Measurements from ENCODE around the gene DPYD. TPM values are rescaled to one million over a fixed set of nuclear protein-coding genes. Genes with fewer than 3 reads are reported as not detected.

Gene DPYD
- total and polyA plus RNA-seq, 9 of the 15 experiments (the other 6 are each of a cell fraction or from before 2014, with no cell fraction given), result 0.03 to 0.25 (median 0.08) TPM; not detected in 2

- ATAC-seq (no peak), DNase-seq (ENCODE audit: extremely low read depth in 1 of 4, low spot score in 3 of 4) (no peak), FAIRE-seq (no peak)
- Histone ChIP-seq H3K4me2 (ENCODE audit: insufficient read depth, low read length) (no peak overlapping the region), H3K4me3 (no peak overlapping the region), H3K9me1 (ENCODE audit: control insufficient read depth, insufficient read depth, low read length) (no peaks in the 10 kb centered on the region), H3K9ac (ENCODE audit: insufficient read depth in 1 of 2, low read depth in 2 of 2, low read length in 2 of 2) (no peak overlapping the region), H3K36me3 (ENCODE audit: control insufficient read depth, insufficient read depth, low read length) (no peaks in the 10 kb centered on the region), H3K27me3 (ENCODE audit: control insufficient read depth in 2 of 2, insufficient read depth in 2 of 2, low read length in 2 of 2) (no peaks in the 10 kb centered on the region), H3K27ac (ENCODE audit: extremely low read depth, low read depth, low read length) (no peak overlapping the region), H3K4me1 (replicated peaks in 1 of 2; ENCODE audit: control insufficient read depth in 2 of 2, insufficient read depth in 2 of 2, low read length in 2 of 2) (no peaks in the 10 kb centered on the region), H2AFZ (ENCODE audit: low read depth, low read length) (no peak overlapping the region), H3K9me3 (replicated peaks; ENCODE audit: control insufficient read depth, insufficient read depth, low read depth, low read length) (no peaks in the 10 kb centered on the region), H4K20me1 (replicated peaks; ENCODE audit: control insufficient read depth, insufficient read depth, low read length) (no peaks in the 10 kb centered on the region), H3K79me2 (ENCODE audit: control insufficient read depth, insufficient read depth, low read length) (no peaks in the 10 kb centered on the region)
- CTCF ChIA-PET (ENCODE audit: low intra/inter-chr PET ratio), result no interaction called here
- POLR2A ChIA-PET, result no interaction called here
- no TSS peak for BruUV-seq (replicated peaks)
- TF ChIP-seq MAFG (tag; conservative IDR thresholded peaks at IDR 0.05) (no peak), HINFP (tag; conservative IDR thresholded peaks at IDR 0.05; ENCODE audit: low read depth) (no peak), CCNT2 (IDR thresholded peaks at IDR 0.05; ENCODE audit: borderline replicate concordance, extremely low read depth, insufficient read length, low read depth, low read length) (no peak), SRSF7 (optimal IDR thresholded peaks at IDR 0.05; ENCODE audit: low read depth, low read length) (no peak), ZNF398 (CRISPR knock-in tag; IDR thresholded peaks at IDR 0.05) (no peak), DPF2 (IDR thresholded peaks at IDR 0.05) (no peak), MAX (CRISPR knock-in tag; IDR thresholded peaks at IDR 0.05) (no peak), ZNF644 (tag; IDR thresholded peaks at IDR 0.05; ENCODE audit: low read depth) (no peak), EWSR1 (IDR thresholded peaks at IDR 0.05; ENCODE audit: borderline replicate concordance, low read depth, partially characterized antibody) (no peak), ZBTB17 (CRISPR knock-in tag; IDR thresholded peaks at IDR 0.05) (no peak), NCOA1 (IDR thresholded peaks at IDR 0.05; ENCODE audit: low read depth) (no peak), ZNF699 (CRISPR knock-in tag; IDR thresholded peaks at IDR 0.05; ENCODE audit: insufficient replicate concordance) (no peak)
- WGBS (ENCODE audit: insufficient coverage, low coverage, missing lambda C conversion rate), result 4% methylated on average over 2 of the region's 2 CpGs
- in situ Hi-C loops (cut with MboI) (no loop called here), intact Hi-C loops (cut with micrococcal nuclease) (no loop called here)
Measured at GRCh38 chr1:97770376-97770775, 150.5 kb downstream of the DPYD start.
